Measurements from ENCODE around the gene AGFG2. TPM values are rescaled to one million over a fixed set of nuclear protein-coding genes. Genes with fewer than 3 reads are reported as not detected.

The AGFG2 gene
- total RNA-seq, 1 experiment from 2014 or later: 11.2 TPM

- Histone ChIP-seq H3K14ac (ENCODE audit: insufficient read depth, low read length) (peak overlapping the region; percentile 21; the same call in 1 of the 2 replicates), H3K27ac (ENCODE audit: insufficient read length, low read depth, low read length) (no peak overlapping the region), H3K4me1 (ENCODE audit: insufficient read depth, low read length) (0 out of 2 replicates have a peak, but pooled peaks cover 2% of the 10 kb centered on the region), H3K9ac (ENCODE audit: extremely low read depth, insufficient read length, low read length) (no peak overlapping the region), H2AFZ (ENCODE audit: low read length) (no peak overlapping the region), H3K79me2 (ENCODE audit: insufficient read depth, low read length) (no peaks in the 10 kb centered on the region), H2BK5ac (ENCODE audit: insufficient read length, low read length) (no peak overlapping the region), H3K56ac (ENCODE audit: insufficient read length, low read depth, low read length) (no peak overlapping the region), H3K27me3 (ENCODE audit: insufficient read depth, low read length) (no peaks in the 10 kb centered on the region; the same call in 1 of the 2 replicates), H2BK15ac (ENCODE audit: low read depth, low read length) (no peak overlapping the region), H4K91ac (ENCODE audit: insufficient read length, low read depth, low read length) (no peak overlapping the region), H2AK5ac (ENCODE audit: insufficient read length, low read length) (no peak overlapping the region), H4K8ac (replicated peaks; ENCODE audit: insufficient read length, low read depth, low read length) (no peak overlapping the region), H4K20me1 (ENCODE audit: control insufficient read depth, insufficient read depth, insufficient read length) (no peaks in the 10 kb centered on the region), H3K18ac (ENCODE audit: insufficient read length, low read depth, low read length) (no peak overlapping the region), H3K23ac (ENCODE audit: insufficient read length, low read depth, low read length) (no peak overlapping the region), H3K4ac (ENCODE audit: low read depth, low read length) (no peak overlapping the region), H4K5ac (ENCODE audit: insufficient read length, low read depth, low read length) (no peak overlapping the region), H3T11ph (ENCODE audit: low read length) (no peak overlapping the region), H2BK12ac (ENCODE audit: insufficient read length, low read depth, low read length) (no peak overlapping the region), H3K23me2 (ENCODE audit: insufficient read length, low read depth, low read length, poor library complexity, severe bottlenecking) (peaks cover 3% of the 10 kb centered on the region), H2BK120ac (ENCODE audit: low read depth, low read length, poor library complexity, severe bottlenecking) (no peak overlapping the region), H2BK20ac (ENCODE audit: low read depth, low read length, poor library complexity, severe bottlenecking) (no peak overlapping the region), H3K4me2 (ENCODE audit: insufficient read depth, insufficient read length, low read length) (peak overlapping the region; percentile 52), H3K79me1 (ENCODE audit: insufficient read depth, low read depth, low read length, poor library complexity, severe bottlenecking) (no peaks in the 10 kb centered on the region), H3K9me3 (ENCODE audit: control insufficient read depth, low read depth, low read length) (no peaks in the 10 kb centered on the region)
- Mint-ChIP-seq H3K27me3 (ENCODE audit: low read depth) (peaks cover 23% of the 10 kb centered on the region), H3K4me3 (peak overlapping the region; percentile 51 to 78), H3K36me3 (ENCODE audit: insufficient read depth in 1 of 3, low read depth in 3 of 3) (peaks cover 0 to 4% (median 3%) of the 10 kb centered on the region in 3 experiments; a peak in 2 of 7 replicates), H3K4me1 (peaks cover 12 to 32% of the 10 kb centered on the region in 2 experiments), H3K27ac (no peak overlapping the region), H3K9me3 (no peaks in the 10 kb centered on the region)
- TF ChIP-seq CTCF (conservative IDR thresholded peaks at IDR 0.05): no peak
- WGBS (ENCODE audit: extremely low coverage, insufficient read length, low lambda C conversion rate): no CpG with 5 or more reads among the region's 56 CpGs
- DNase-seq: no peak
Measured at GRCh38 chr7:100493476-100494264, 45.3 kb upstream of the AGFG2 start.
